A549 (cell line): ENCODE measurements around the gene COX6B1. TPM values are rescaled to one million over a fixed set of nuclear protein-coding genes. Genes with fewer than 3 reads are reported as not detected.
A peak's percentile ranks its signal among the peaks of the same experiment; 100 is the strongest.

Experiments
- ATAC-seq, 2 experiments: fragments of 200-7000 bp in 1 of 2; fragments of >200 bp in 1 of 2; cut with Nextera tagmentation in 1 of 2; cut with Tn5 transposase in 1 of 2; 3 replicates each; pipeline versions ENCODE4 v1.8.0 to v1.9.1; 2018 to 2020; ENCODE audit warnings: mild to moderate bottlenecking in 1 of 2, moderate library complexity in 1 of 2
- CTCF ChIA-PET: fragments of 300-600 bp; sonication (Branson Sonifier 250); formaldehyde crosslinking; extraction: SDS; loops from one replicate; lab custom pipeline; 2021; ENCODE audit warnings: antibody characterized with exemption, inconsistent platforms; lab: Yijun Ruan, JAX
- POLR2A ChIA-PET: fragments of 350-600 bp; formaldehyde crosslinking; extraction: SDS; loops from one replicate; lab custom pipeline; 2021; ENCODE audit warnings: antibody characterized with exemption, inconsistent platforms; lab: Yijun Ruan, JAX
- DNase-seq, 2 experiments: peaks; one replicate each; pipeline versions ENCODE4 v3.0.0 to v3.0.0-alpha.2; 2011 to 2016; ENCODE audit warnings: low read depth in 1 of 2, low spot score in 1 of 2
- FAIRE-seq: peaks from 2 replicates; lab custom pipeline; 2011; peaks lifted over from hg19 to GRCh38; lab: Jason Lieb, UNC
- H3K27ac ChIP-seq, 2 experiments: fragments of >200 bp; sonication (Bioruptor Twin); formaldehyde crosslinking; 3 replicates each; pipeline ENCODE4 v1.5.1; 2016 to 2017
- H3K4me1 ChIP-seq: fragments of >200 bp; sonication (Bioruptor Twin); formaldehyde crosslinking; 3 replicates; pipeline ENCODE4 v1.6.1; 2016
- H3K4me2 ChIP-seq: fragments of >200 bp; sonication (Bioruptor Twin); formaldehyde crosslinking; 3 replicates; pipeline ENCODE4 v1.6.1; 2016
- H3K4me3 ChIP-seq: fragments of >200 bp; sonication (Bioruptor Twin); formaldehyde crosslinking; 3 replicates; pipeline ENCODE4 v1.5.1; 2016
- H3K9me3 ChIP-seq: fragments of >200 bp; sonication (Bioruptor Twin); formaldehyde crosslinking; 3 replicates; pipeline ENCODE4 v1.6.1; 2016
- BHLHE40 ChIP-seq: IDR thresholded peaks from 2 replicates; pipeline ENCODE4 v1.6.1; 2012; ENCODE audit warnings: low read depth, low read length, inconsistent platforms
- EHF ChIP-seq: fragments of 250-450 bp; sonication (Bioruptor Pico); IDR thresholded peaks from 2 replicates; pipeline ENCODE4 v1.5.0; 2020; ENCODE audit warnings: mild to moderate bottlenecking
- FOSB ChIP-seq: fragments of 250-450 bp; sonication (Bioruptor Pico); IDR thresholded peaks from 2 replicates; pipeline ENCODE4 v1.5.0; 2020; ENCODE audit warnings: mild to moderate bottlenecking, moderate library complexity
- FOXS1 ChIP-seq: fragments of 250-450 bp; sonication (Bioruptor Pico); IDR thresholded peaks from 2 replicates; pipeline ENCODE4 v1.5.0; 2020; ENCODE audit warnings: mild to moderate bottlenecking, moderate library complexity
- GATA3 ChIP-seq: IDR thresholded peaks from 2 replicates; pipeline ENCODE4 v1.6.1; 2012; ENCODE audit warnings: borderline replicate concordance
- HEYL ChIP-seq: fragments of 250-450 bp; sonication (Bioruptor Pico); IDR thresholded peaks from 2 replicates; pipeline ENCODE4 v1.8.0; 2021; ENCODE audit warnings: mild to moderate bottlenecking, moderate library complexity
- JUN ChIP-seq, 2 experiments: fragments of >200 bp; sonication (Bioruptor Twin); formaldehyde crosslinking; IDR thresholded peaks; 2 replicates in 1 of 2; 3 replicates in 1 of 2; pipeline ENCODE4 v1.6.1; 2016 to 2017
- JUNB ChIP-seq: fragments of >200 bp; sonication (Bioruptor Twin); formaldehyde crosslinking; IDR thresholded peaks from 2 replicates; pipeline ENCODE4 v1.6.1; 2016
- MAZ ChIP-seq: fragments of 150-350 bp; IDR thresholded peaks from 2 replicates; pipeline ENCODE4 v1.6.1; 2014; ENCODE audit warnings: antibody characterized with exemption, low read depth, low read length, borderline replicate concordance
- PHF8 ChIP-seq: fragments of 200-600 bp; sonication (generic); IDR thresholded peaks from 2 replicates; pipeline ENCODE4 v1.6.1; 2016; ENCODE audit warnings: low read depth, mild to moderate bottlenecking, antibody characterized with exemption, moderate library complexity, borderline replicate concordance
- RAD21 ChIP-seq, 2 experiments: fragments of >200 bp in 1 of 2; sonication (Bioruptor Twin) in 1 of 2; formaldehyde crosslinking in 1 of 2; IDR thresholded peaks in 1 of 2; conservative IDR thresholded peaks in 1 of 2; 2 replicates in 1 of 2; 3 replicates in 1 of 2; pipeline ENCODE4 v1.6.1; 2012 to 2018; ENCODE audit warnings: inconsistent platforms in 1 of 2
- RCOR1 ChIP-seq: fragments of 150-350 bp; IDR thresholded peaks from 2 replicates; pipeline ENCODE4 v1.6.1; 2014; ENCODE audit warnings: antibody characterized with exemption, low read length, low read depth
- ZC3H11A ChIP-seq: fragments of 450-650 bp; IDR thresholded peaks from 2 replicates; pipeline ENCODE4 v1.6.1; 2014; ENCODE audit warnings: antibody characterized with exemption, mild to moderate bottlenecking
- ZNF302 ChIP-seq: fragments of 250-450 bp; sonication (Bioruptor Pico); IDR thresholded peaks from 2 replicates; pipeline ENCODE4 v1.9.0; 2021; ENCODE audit warnings: inconsistent platforms, mild to moderate bottlenecking, moderate library complexity
- ZSCAN20 ChIP-seq: fragments of 250-450 bp; sonication (Bioruptor Pico); IDR thresholded peaks from 2 replicates; pipeline ENCODE4 v1.8.0; 2022; ENCODE audit warnings: mild to moderate bottlenecking, moderate library complexity
- WGBS: methylation state at CpG from one replicate; pipeline ENCODE4 v1.1.6; 2017; ENCODE audit errors: missing lambda C conversion rate; 5-methylcytosine and 5-hydroxymethylcytosine counted together
- polyA plus RNA-seq, 4 experiments: library from polyadenylated mRNA; depleted of rRNA in 3 of 4; stranded (reverse); fragments of >200 nt; fragmentation: RNase III in 1 of 4; extraction: RNeasy Plus Mini Kit Qiagen cat#74134 plus additional on column Dnase treatment in 1 of 4; gene quantifications; 2 replicates in 3 of 4; 3 replicates in 1 of 4; pipeline ENCODE4 v1.2.3, GENCODE V29; 2011 to 2017
- TF ChIP-seq, protein P1 (sequence below): fragments of >200 bp; sonication (Bioruptor Twin); formaldehyde crosslinking; IDR thresholded peaks from 2 replicates; pipeline ENCODE4 v1.6.1; 2016
- TF ChIP-seq, protein P2 (sequence below): fragments of >200 bp; sonication (Bioruptor Twin); formaldehyde crosslinking; IDR thresholded peaks from 3 replicates; pipeline ENCODE4 v1.6.1; 2016
- TF ChIP-seq, protein P3 (sequence below): fragments of >200 bp; sonication (Bioruptor Twin); formaldehyde crosslinking; IDR thresholded peaks from 3 replicates; pipeline ENCODE4 v1.5.1; 2016
- TF ChIP-seq, protein P4 (sequence below): fragments of 250-450 bp; sonication (Bioruptor Pico); IDR thresholded peaks from 2 replicates; pipeline ENCODE4 v1.5.0; 2020; ENCODE audit warnings: low read depth, mild to moderate bottlenecking, moderate library complexity

The COX6B1 gene
- polyA plus RNA-seq, 2 of the 4 experiments (the other 2 are of a cell fraction) = 749 to 1,260 TPM

DNA sequence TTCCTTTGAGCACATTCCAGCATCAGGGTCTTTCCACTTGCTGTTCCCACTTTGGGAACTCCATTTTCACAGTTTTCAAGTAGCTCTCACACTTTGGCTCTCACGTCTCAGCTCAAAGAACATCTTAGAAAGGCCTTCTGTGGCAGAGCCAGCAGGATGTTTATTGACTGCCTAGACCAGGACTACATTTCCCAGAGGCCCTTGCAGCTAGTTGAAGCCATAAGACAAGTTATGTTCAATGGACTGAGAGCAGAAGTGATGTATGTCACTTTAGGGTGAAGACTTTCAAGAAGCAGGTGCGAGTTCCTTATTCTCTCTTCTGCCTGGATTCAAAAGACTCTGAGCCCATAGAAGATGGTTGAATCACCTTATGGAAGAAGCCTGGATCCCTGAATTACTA, 39.9 kb upstream of the COX6B1 start:
- ChIA-PET POLR2A (interaction anchor here (1.1 kb wide), 1 partner anchor 20 kb away, joined by 3 read pairs; no protein-coding TSS in a partner anchor), CTCF (interaction anchor here (0.7 to 9.4 kb wide), 12 partner anchors 9 to 118 kb away, joined by 3 to 55 read pairs (median 4); no protein-coding TSS in a partner anchor)
- no peak for FAIRE-seq
- peak in 1 of 2 experiments; percentile 53 for DNase-seq
- Histone ChIP-seq H3K9me3 (peaks cover 33% of the 10 kb centered on the region), H3K4me2 (no peak overlapping the region), H3K27ac (no peak overlapping the region), H3K4me1 (peaks cover 7% of the 10 kb centered on the region; the same call in 2 of the 3 replicates), H3K4me3 (no peak overlapping the region)
- no peak for ATAC-seq
- 5% methylated on average over 2 of the region's 2 CpGs for WGBS
- TF ChIP-seq RCOR1 (no peak), JUNB (no peak), GATA3 (no peak), HEYL (CRISPR knock-in tag) (no peak)
- TF ChIP-seq, protein P1, sequence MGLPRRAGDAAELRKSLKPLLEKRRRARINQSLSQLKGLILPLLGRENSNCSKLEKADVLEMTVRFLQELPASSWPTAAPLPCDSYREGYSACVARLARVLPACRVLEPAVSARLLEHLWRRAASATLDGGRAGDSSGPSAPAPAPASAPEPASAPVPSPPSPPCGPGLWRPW = no peak

DNA sequence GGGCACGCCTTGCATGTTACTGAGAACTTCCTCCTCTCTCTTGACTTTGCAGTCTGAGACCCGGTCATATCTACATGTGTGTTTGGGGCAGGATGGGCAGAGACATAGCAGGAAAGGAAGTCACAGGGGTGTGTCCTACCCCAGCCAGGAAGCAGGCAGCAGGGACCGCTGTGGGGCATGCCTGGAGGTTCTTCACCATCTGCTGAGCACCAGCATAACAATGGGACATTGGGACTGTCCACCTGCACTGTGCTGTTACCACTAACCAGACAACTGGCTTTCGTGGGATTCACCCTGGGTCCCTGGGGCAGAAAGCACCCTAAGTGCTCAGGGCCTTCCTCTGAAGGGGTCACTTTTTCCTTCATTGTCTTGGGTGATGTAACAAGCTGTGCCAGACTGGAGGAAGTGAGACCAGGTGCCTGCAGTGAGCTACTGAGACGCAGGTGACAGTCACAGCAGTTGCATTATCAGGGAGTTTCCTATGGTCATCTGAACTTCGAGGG, 38.2 kb upstream of the COX6B1 start:
- Histone ChIP-seq H3K4me1 (peaks cover 9% of the 10 kb centered on the region; the same call in 2 of the 3 replicates), H3K27ac (no peak overlapping the region), H3K9me3 (peaks cover 33% of the 10 kb centered on the region), H3K4me3 (no peak overlapping the region), H3K4me2 (no peak overlapping the region)
- TF ChIP-seq JUN (IDR thresholded peaks at IDR 0.05) = no peak
- TF ChIP-seq, protein P2, sequence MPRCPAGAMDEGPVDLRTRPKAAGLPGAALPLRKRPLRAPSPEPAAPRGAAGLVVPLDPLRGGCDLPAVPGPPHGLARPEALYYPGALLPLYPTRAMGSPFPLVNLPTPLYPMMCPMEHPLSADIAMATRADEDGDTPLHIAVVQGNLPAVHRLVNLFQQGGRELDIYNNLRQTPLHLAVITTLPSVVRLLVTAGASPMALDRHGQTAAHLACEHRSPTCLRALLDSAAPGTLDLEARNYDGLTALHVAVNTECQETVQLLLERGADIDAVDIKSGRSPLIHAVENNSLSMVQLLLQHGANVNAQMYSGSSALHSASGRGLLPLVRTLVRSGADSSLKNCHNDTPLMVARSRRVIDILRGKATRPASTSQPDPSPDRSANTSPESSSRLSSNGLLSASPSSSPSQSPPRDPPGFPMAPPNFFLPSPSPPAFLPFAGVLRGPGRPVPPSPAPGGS = no peak
- CTCF ChIA-PET = interaction anchor here (0.8 to 9.4 kb wide), 6 partner anchors 8 to 181 kb away, joined by 3 to 55 read pairs (median 9); no protein-coding TSS in a partner anchor
- 49% methylated on average over 6 of the region's 6 CpGs for WGBS
- FAIRE-seq (peak; percentile 39), DNase-seq (no peak), ATAC-seq (no peak)
- POLR2A ChIA-PET = no interaction called here

DNA sequence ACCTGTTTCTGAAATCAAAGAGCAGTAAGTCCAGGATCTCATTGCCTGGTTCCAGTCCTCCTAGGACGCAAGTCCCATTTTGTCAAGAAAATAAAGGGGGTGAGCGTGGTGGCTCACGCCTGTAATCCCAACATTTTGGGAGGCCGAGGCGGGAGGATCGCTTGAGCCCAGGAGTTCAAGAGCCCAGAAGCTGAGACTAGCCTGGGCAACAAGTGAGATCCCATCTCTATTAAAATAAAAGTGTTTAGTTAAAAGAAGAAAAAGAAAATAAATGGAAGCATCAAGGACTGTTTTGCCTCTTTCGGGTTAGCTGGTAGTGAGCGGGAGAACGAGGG, 35.9 kb upstream of the COX6B1 start:
- H3K4me2 ChIP-seq = peak overlapping the region; percentile 92
- WGBS = 21% methylated on average over 9 of the region's 9 CpGs
- ChIA-PET CTCF (interaction anchor here (1.0 to 9.4 kb wide), 14 partner anchors 9 to 521 kb away, joined by 3 to 55 read pairs (median 4); partner anchors contain the start of gene ATP4A), POLR2A (interaction anchor here (1.0 to 1.8 kb wide), 6 partner anchors 10 to 128 kb away, joined by 3 to 9 read pairs (median 4); partner anchors contain the start of gene COX6B1)
- peak overlapping the region; percentile 75 for H3K4me3 ChIP-seq
- H3K4me1 ChIP-seq = peaks cover 9% of the 10 kb centered on the region; the same call in 2 of the 3 replicates
- TF ChIP-seq ZSCAN20 (CRISPR knock-in tag) = no peak
- TF ChIP-seq FOSB (CRISPR knock-in tag) = no peak
- TF ChIP-seq RAD21 (conservative IDR thresholded peaks at IDR 0.05 in 1 of 2, IDR thresholded peaks at IDR 0.05 in 1 of 2) = no peak
- no peak for TF ChIP-seq JUNB
- TF ChIP-seq BHLHE40 = no peak
- no peak for TF ChIP-seq RCOR1
- TF ChIP-seq ZC3H11A = no peak
- TF ChIP-seq, protein P3, sequence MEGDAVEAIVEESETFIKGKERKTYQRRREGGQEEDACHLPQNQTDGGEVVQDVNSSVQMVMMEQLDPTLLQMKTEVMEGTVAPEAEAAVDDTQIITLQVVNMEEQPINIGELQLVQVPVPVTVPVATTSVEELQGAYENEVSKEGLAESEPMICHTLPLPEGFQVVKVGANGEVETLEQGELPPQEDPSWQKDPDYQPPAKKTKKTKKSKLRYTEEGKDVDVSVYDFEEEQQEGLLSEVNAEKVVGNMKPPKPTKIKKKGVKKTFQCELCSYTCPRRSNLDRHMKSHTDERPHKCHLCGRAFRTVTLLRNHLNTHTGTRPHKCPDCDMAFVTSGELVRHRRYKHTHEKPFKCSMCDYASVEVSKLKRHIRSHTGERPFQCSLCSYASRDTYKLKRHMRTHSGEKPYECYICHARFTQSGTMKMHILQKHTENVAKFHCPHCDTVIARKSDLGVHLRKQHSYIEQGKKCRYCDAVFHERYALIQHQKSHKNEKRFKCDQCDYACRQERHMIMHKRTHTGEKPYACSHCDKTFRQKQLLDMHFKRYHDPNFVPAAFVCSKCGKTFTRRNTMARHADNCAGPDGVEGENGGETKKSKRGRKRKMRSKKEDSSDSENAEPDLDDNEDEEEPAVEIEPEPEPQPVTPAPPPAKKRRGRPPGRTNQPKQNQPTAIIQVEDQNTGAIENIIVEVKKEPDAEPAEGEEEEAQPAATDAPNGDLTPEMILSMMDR = no peak
- TF ChIP-seq MAZ = no peak
- TF ChIP-seq EHF (CRISPR knock-in tag) = 0 out of 2 replicates have a peak, but pooled peaks have one; percentile 21
- no peak for TF ChIP-seq HEYL (CRISPR knock-in tag)
- TF ChIP-seq, protein P2 = 0 out of 3 replicates have a peak, but pooled peaks have one; percentile 3
- TF ChIP-seq, protein P4, sequence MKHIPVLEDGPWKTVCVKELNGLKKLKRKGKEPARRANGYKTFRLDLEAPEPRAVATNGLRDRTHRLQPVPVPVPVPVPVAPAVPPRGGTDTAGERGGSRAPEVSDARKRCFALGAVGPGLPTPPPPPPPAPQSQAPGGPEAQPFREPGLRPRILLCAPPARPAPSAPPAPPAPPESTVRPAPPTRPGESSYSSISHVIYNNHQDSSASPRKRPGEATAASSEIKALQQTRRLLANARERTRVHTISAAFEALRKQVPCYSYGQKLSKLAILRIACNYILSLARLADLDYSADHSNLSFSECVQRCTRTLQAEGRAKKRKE (CRISPR knock-in tag) = 0 out of 2 replicates have a peak, but pooled peaks have one; percentile 36
- TF ChIP-seq, protein P1 = no peak
- no peak for TF ChIP-seq FOXS1 (CRISPR knock-in tag)
- no peak for TF ChIP-seq ZNF302 (CRISPR knock-in tag)
- no peak for TF ChIP-seq PHF8
- H3K9me3 ChIP-seq = peaks cover 17% of the 10 kb centered on the region
- ATAC-seq (peak; percentile 20 to 27; a peak in 5 of 6 replicates), DNase-seq (no peak), FAIRE-seq (no peak)
- peak overlapping the region; percentile 72 to 87 for H3K27ac ChIP-seq
